GM06990 (cell line): ENCODE data around the gene TRIM47.

Source experiments
- DNase-seq: peaks from one replicate; pipeline ENCODE4 v3.0.0-alpha.2; 2011; ENCODE audit not compliant: insufficient read length; ENCODE audit errors: extremely low read depth
- H3K27me3 ChIP-seq: replicated peaks from 2 replicates; pipeline ENCODE4 v1.6.0; 2011; ENCODE audit warnings: low read length; ENCODE audit not compliant: control insufficient read depth, insufficient read depth
- H3K36me3 ChIP-seq: 2 replicates; pipeline ENCODE4 v1.5.1; 2011; ENCODE audit warnings: low read length; ENCODE audit not compliant: control insufficient read depth, insufficient read depth
- H3K4me3 ChIP-seq: replicated peaks from 2 replicates; pipeline ENCODE4 v1.5.1; 2011; ENCODE audit warnings: low read depth, mild to moderate bottlenecking, control low read depth, low read length
- TF ChIP-seq, protein P1 (sequence below): IDR thresholded peaks from 2 replicates; pipeline ENCODE4 v1.5.1; 2011; ENCODE audit warnings: low read length, control low read depth, mild to moderate bottlenecking, inconsistent platforms; ENCODE audit not compliant: insufficient read depth, poor library complexity, severe bottlenecking

Gene TRIM47

DNA sequence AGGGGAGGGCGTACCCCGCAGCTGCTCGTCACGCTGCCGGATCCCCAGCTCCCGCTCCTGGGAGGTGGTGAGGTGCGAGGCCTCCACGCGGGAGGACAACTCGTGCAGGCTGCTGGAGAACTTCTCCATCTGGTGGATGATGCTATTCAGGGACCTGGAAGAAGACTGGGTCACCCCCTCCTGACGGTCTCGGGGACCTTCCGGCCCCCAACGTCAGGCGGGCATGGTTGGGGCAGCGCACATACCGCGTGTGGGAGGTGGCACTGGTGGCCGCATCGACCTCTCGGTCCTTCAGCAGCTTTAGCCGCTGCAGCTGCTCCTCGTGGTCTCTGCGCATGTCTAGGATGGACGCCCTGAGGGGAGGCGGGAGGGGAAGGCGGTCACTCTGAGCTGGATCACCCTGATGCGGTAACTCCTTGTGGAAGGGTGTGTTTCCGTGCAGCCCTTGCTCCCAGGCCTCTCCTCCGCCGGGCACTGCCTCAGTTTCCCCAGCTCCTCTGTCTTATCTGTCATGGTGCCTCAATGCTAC lies 39.6 kb upstream of the TRIM47 start:
- TF ChIP-seq, protein P1, sequence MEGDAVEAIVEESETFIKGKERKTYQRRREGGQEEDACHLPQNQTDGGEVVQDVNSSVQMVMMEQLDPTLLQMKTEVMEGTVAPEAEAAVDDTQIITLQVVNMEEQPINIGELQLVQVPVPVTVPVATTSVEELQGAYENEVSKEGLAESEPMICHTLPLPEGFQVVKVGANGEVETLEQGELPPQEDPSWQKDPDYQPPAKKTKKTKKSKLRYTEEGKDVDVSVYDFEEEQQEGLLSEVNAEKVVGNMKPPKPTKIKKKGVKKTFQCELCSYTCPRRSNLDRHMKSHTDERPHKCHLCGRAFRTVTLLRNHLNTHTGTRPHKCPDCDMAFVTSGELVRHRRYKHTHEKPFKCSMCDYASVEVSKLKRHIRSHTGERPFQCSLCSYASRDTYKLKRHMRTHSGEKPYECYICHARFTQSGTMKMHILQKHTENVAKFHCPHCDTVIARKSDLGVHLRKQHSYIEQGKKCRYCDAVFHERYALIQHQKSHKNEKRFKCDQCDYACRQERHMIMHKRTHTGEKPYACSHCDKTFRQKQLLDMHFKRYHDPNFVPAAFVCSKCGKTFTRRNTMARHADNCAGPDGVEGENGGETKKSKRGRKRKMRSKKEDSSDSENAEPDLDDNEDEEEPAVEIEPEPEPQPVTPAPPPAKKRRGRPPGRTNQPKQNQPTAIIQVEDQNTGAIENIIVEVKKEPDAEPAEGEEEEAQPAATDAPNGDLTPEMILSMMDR: no peak
- DNase-seq: no peak
- Histone ChIP-seq H3K36me3 (peaks cover 6% of the 10 kb centered on the region; the same call in 1 of the 2 replicates), H3K27me3 (no peaks in the 10 kb centered on the region), H3K4me3 (no peak overlapping the region)

DNA sequence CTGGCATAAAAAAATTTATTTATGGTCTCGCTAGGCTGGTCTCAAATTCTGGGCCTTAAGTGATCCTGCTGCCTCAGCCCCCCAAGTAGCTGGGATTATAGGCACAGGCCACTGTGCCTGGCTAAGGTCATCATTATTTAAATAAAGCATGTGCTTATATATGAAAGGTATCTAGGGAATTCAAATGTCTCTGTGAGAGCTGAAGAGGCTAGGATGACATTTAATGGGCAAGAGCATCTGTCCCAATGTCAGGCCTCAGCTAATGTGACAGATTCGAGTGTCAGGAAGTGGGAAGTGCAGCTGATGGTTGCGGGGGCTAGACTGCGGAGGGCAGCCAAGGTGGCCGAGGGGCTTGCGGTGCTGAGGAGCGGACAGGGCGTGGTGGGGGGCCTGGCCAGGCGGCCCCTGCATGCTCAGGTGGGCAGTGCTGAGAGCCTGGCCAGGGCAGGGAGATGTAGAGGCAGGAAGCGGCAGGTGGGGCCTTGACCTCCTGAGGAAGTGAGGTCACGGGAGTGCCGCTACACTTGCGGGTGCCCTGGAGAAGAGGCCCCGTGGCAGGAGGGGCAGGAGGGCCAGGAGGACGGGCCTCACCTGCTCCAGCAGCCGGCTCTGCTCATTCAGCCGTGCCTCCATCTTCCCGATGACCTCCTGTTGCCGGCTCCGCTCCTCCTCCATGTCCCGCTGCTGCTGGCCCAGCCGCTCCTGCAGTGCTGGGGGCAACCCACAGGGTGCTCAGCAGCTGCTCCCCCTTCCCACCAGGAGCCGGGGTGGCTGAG lies 38.9 kb upstream of the TRIM47 start:
- H3K27me3 ChIP-seq: no peaks in the 10 kb centered on the region
- H3K36me3 ChIP-seq: peaks cover 3% of the 10 kb centered on the region; the same call in 1 of the 2 replicates
- H3K4me3 ChIP-seq: no peak overlapping the region
- no peak for DNase-seq
- TF ChIP-seq, protein P1: no peak

DNA sequence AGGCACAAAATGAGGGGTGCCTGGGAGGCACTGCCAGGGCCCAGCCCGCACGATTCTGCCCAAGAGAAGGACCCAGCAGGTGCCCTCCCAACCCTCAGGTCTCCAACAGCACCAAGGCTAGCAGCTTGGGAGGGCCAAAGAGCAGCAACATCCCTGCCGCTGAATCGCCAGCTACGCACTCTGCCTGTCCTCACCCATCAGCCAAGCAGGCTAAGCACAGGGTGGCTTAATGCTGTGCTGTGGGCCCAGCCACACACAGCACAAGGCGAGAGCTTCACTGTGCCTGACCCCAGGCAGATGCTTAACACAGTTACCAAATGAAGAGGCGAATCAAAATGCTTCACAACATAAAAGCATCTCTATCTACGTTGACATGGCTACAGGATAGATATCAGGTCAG lies 36.9 kb upstream of the TRIM47 start:
- DNase-seq: no peak
- H3K36me3 ChIP-seq: peaks cover 3% of the 10 kb centered on the region
- no peak overlapping the region for H3K4me3 ChIP-seq
- H3K27me3 ChIP-seq: no peaks in the 10 kb centered on the region
- TF ChIP-seq, protein P1: no peak

DNA sequence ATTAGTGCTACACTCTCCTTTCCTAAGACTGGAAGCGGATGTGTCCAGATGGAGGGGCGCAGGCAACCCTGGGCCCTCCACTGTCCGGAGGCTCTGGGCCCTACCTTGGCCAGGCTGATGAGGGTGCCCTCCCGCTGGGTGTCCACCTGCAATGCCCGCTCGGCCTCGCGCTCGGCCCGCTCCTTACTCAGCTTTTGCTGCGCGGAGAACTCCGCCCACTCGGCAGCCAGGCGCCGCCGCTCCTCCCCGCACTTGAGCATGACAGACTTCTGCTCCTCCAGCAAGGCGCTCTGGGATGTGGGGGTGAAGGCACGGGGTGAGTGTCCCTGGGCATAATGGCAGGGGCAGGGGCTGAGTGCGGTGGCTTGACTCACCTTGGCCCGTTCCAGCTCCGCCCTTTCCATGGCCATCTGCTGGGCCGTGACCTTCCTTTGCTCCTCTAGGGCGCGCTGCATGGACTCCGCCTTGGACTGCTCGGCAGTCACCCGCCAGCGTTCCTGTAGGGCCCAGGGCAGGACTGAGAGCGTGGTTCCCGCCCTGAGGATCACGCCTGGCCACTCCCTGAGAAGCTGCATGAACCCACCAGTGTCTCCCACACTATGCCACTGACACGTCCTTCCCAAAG lies 36.4 kb upstream of the TRIM47 start:
- DNase-seq: no peak
- TF ChIP-seq, protein P1: no peak
- Histone ChIP-seq H3K4me3 (no peak overlapping the region), H3K36me3 (peaks cover 3% of the 10 kb centered on the region), H3K27me3 (no peaks in the 10 kb centered on the region)

DNA sequence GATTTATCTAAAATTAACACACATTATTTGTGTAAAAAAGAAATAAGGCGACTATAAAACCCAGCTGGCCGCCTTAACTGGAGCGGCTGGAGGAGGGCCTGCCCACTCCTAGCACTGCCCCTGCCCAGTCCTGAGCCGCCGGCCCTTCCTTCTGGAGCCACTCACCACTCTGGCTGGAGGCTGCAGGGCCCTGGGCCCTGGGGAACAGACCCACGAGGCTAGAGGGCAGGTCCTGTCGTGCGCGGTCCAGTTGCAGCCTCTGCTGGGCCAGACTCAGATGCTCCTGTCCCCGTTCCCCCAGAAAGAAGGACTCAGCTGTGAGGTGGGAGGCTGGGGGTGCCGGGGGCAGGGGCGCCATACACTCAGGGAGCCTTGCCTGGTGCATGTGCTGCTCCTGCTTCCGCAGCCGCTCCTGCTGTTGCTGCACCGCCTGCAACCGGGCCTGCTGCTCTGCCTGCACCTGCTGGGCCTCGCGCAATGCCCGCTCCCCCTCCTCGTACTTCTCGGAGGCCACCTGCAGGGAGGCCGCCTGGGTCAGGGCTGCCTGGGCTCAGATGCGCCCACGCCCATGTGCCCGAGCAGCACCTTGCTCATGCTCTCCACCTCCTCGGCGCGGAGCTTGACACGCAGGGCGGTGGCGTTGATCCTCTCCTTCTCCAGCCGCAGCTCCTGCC lies 35.3 kb upstream of the TRIM47 start:
- TF ChIP-seq, protein P1: no peak
- Histone ChIP-seq H3K36me3 (peaks cover 3% of the 10 kb centered on the region), H3K27me3 (no peaks in the 10 kb centered on the region), H3K4me3 (no peak overlapping the region)
- DNase-seq: no peak
